ENCODE results near the gene LTBP1. TPM values are rescaled to one million over a fixed set of nuclear protein-coding genes. Genes with fewer than 3 reads are reported as not detected.

The LTBP1 gene
- total RNA-seq, 3 donors from 2014 or later, result 14.3 to 38.4 (median 33.6) TPM

GRCh38 chr2:33094303-33094702 is 147.6 kb downstream of the LTBP1 start:
- intact Hi-C loops (cut with DNase I, micrococcal nuclease), result no loop called here
- H3K4me3 ChIP-seq, result no peak overlapping the region
- DNase-seq (no peak), ATAC-seq (no peak)
- no peaks in the 10 kb centered on the region for H3K9me3 ChIP-seq
- no peaks in the 10 kb centered on the region for H3K36me3 ChIP-seq (ENCODE audit: low read depth)
- H3K4me1 ChIP-seq (ENCODE audit: low read depth), result no peaks in the 10 kb centered on the region
- TF ChIP-seq, protein P1, sequence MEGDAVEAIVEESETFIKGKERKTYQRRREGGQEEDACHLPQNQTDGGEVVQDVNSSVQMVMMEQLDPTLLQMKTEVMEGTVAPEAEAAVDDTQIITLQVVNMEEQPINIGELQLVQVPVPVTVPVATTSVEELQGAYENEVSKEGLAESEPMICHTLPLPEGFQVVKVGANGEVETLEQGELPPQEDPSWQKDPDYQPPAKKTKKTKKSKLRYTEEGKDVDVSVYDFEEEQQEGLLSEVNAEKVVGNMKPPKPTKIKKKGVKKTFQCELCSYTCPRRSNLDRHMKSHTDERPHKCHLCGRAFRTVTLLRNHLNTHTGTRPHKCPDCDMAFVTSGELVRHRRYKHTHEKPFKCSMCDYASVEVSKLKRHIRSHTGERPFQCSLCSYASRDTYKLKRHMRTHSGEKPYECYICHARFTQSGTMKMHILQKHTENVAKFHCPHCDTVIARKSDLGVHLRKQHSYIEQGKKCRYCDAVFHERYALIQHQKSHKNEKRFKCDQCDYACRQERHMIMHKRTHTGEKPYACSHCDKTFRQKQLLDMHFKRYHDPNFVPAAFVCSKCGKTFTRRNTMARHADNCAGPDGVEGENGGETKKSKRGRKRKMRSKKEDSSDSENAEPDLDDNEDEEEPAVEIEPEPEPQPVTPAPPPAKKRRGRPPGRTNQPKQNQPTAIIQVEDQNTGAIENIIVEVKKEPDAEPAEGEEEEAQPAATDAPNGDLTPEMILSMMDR (IDR thresholded peaks at IDR 0.05), result no peak

GRCh38 chr2:33099989-33100388 is 153.2 kb downstream of the LTBP1 start:
- intact Hi-C loops (cut with DNase I, micrococcal nuclease), result no loop called here
- no peaks in the 10 kb centered on the region for H3K36me3 ChIP-seq (ENCODE audit: low read depth)

DNA sequence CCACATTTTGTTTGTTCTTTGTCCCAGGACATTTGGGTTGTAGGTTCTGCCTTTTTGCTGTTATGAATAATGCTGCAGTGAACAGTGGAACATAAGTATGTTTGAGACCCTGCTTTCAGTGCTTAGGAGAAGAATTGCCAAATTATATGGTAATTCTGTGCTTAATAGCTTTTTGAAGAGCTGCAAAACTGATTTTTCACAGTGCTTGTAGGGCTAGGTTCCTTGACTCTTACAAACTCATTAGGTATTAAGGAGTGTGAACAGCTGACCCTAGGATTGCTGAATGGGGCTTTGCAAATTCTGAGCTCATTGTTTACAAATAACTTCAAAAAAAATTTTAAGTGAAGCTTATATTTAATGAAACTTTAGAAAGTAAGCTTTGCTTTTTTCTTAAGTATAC is 154.2 kb downstream of the LTBP1 start:
- ATAC-seq, result no peak
- Histone ChIP-seq H3K9me3 (no peaks in the 10 kb centered on the region), H3K4me3 (no peak overlapping the region), H3K4me1 (ENCODE audit: low read depth) (no peaks in the 10 kb centered on the region), H3K36me3 (ENCODE audit: low read depth) (no peaks in the 10 kb centered on the region)
- TF ChIP-seq, protein P1 (IDR thresholded peaks at IDR 0.05), result no peak
- DNase-seq, result no peak
- intact Hi-C loops (cut with DNase I, micrococcal nuclease), result no loop called here

More at GRCh38 chr2:33099989-33100388, 153.2 kb downstream of the LTBP1 start:
- ATAC-seq (no peak), DNase-seq (no peak)
- no peaks in the 10 kb centered on the region for H3K9me3 ChIP-seq
- TF ChIP-seq, protein P1 (IDR thresholded peaks at IDR 0.05), result no peak
- no peaks in the 10 kb centered on the region for H3K4me1 ChIP-seq (ENCODE audit: low read depth)
- no peak overlapping the region for H3K4me3 ChIP-seq

GRCh38 chr2:33104052-33104623 is 157.4 kb downstream of the LTBP1 start:
- no peaks in the 10 kb centered on the region for H3K9me3 ChIP-seq
- no peaks in the 10 kb centered on the region for H3K36me3 ChIP-seq (ENCODE audit: low read depth)
- DNase-seq, result no peak
- no peaks in the 10 kb centered on the region for H3K4me1 ChIP-seq (ENCODE audit: low read depth)
- intact Hi-C loops (cut with DNase I, micrococcal nuclease), result no loop called here
- no peak overlapping the region for H3K4me3 ChIP-seq
- no peak for ATAC-seq
- TF ChIP-seq, protein P1 (IDR thresholded peaks at IDR 0.05), result no peak

GRCh38 chr2:33104726-33105125 is 158.0 kb downstream of the LTBP1 start:
- ATAC-seq (no peak), DNase-seq (no peak)
- H3K4me3 ChIP-seq, result no peak overlapping the region
- no peaks in the 10 kb centered on the region for H3K9me3 ChIP-seq
- TF ChIP-seq, protein P1 (IDR thresholded peaks at IDR 0.05), result no peak
- peaks cover 3% of the 10 kb centered on the region for H3K4me1 ChIP-seq (ENCODE audit: low read depth)
- intact Hi-C loops (cut with DNase I, micrococcal nuclease), result no loop called here
- H3K36me3 ChIP-seq (ENCODE audit: low read depth), result no peaks in the 10 kb centered on the region

DNA sequence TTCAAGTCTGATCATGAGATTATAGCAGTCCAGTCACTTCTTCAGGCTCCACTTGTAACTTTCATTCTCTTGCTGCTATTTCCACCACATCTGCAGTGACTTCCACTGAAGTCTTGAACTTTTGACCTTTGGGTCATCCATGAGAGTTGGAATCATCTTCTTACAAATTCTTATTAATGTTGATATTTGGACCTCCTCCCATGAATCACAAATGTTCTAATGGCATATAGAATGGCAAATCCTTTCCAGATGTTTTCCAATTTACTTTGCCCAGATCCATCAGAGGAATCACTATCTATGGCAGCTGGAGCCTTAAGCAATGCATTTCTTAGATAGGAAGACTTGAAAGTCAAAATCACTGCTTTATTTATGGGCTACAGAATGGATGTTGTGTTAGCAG is 159.4 kb downstream of the LTBP1 start:
- no peaks in the 10 kb centered on the region for H3K9me3 ChIP-seq
- H3K4me1 ChIP-seq (ENCODE audit: low read depth), result peaks cover 3% of the 10 kb centered on the region
- intact Hi-C loops (cut with DNase I, micrococcal nuclease), result no loop called here
- DNase-seq (no peak), ATAC-seq (no peak)
- no peak overlapping the region for H3K4me3 ChIP-seq
- no peaks in the 10 kb centered on the region for H3K36me3 ChIP-seq (ENCODE audit: low read depth)
- TF ChIP-seq, protein P1 (IDR thresholded peaks at IDR 0.05), result no peak

Data from mucosa of descending colon (tissue), 3 donors.